CD8-positive, alpha-beta memory T cell (primary cell): ENCODE measurements around the gene ABLIM3. TPM values are rescaled to one million over a fixed set of nuclear protein-coding genes. Genes with fewer than 3 reads are reported as not detected.

ENCODE experiments used
- CTCF ChIA-PET: fragments of 350-600 bp; sonication (Branson Sonifier 250); formaldehyde crosslinking; loops from one replicate; lab custom pipeline; 2021; ENCODE audit warnings: antibody characterized with exemption; lab: Charles Lee
- POLR2A ChIA-PET: fragments of 350-600 bp; sonication (Branson Sonifier 250); formaldehyde crosslinking; loops from one replicate; lab custom pipeline; 2021; ENCODE audit warnings: antibody characterized with exemption; lab: Charles Lee
- DNase-seq, 5 donors: peaks; one replicate each; pipeline versions ENCODE4 v3.0.0 to v3.0.0-alpha.2; 2020 to 2022; ENCODE audit warnings: mixed read lengths in 1 of 5
- H3K27ac ChIP-seq: one replicate; pipeline ENCODE4 v1.7.0; 2013; ENCODE audit warnings: low read depth, mild to moderate bottlenecking, low read length, moderate library complexity
- H3K27me3 ChIP-seq: 2 replicates; pipeline ENCODE4 v1.7.0; 2013; ENCODE audit warnings: low read length, mild to moderate bottlenecking; ENCODE audit not compliant: insufficient read depth, poor library complexity, severe bottlenecking
- H3K36me3 ChIP-seq: 2 replicates; pipeline ENCODE4 v1.7.0; 2013; ENCODE audit warnings: mild to moderate bottlenecking, low read length, moderate library complexity; ENCODE audit not compliant: insufficient read depth
- H3K4me1 ChIP-seq: 2 replicates; pipeline ENCODE4 v1.7.0; 2013; ENCODE audit warnings: mild to moderate bottlenecking, low read length, moderate library complexity; ENCODE audit not compliant: insufficient read depth
- H3K4me3 ChIP-seq: 2 replicates; pipeline ENCODE4 v1.7.0; 2013; ENCODE audit warnings: mild to moderate bottlenecking, low read length
- H3K9me3 ChIP-seq: 2 replicates; pipeline ENCODE4 v1.7.0; 2013; ENCODE audit warnings: mild to moderate bottlenecking, low read length
- H3K27ac Mint-ChIP-seq, 8 donors: one replicate each; pipeline ENCODE4 v1.8.0; 2020 to 2021; ENCODE audit warnings: mixed read lengths in 8 of 8, mild to moderate bottlenecking in 6 of 8, inconsistent platforms in 3 of 8, moderate library complexity in 3 of 8
- H3K27me3 Mint-ChIP-seq, 2 donors: one replicate each; pipeline ENCODE4 v1.8.0; 2020 to 2021; ENCODE audit warnings: mixed read lengths in 2 of 2, mild to moderate bottlenecking in 1 of 2, moderate library complexity in 1 of 2
- H3K36me3 Mint-ChIP-seq, 3 donors: one replicate each; pipeline ENCODE4 v1.8.0; 2020 to 2021; ENCODE audit warnings: mixed read lengths in 3 of 3, inconsistent platforms in 1 of 3, mild to moderate bottlenecking in 1 of 3
- H3K4me1 Mint-ChIP-seq, 3 donors: one replicate each; pipeline ENCODE4 v1.8.0; 2020 to 2021; ENCODE audit warnings: mixed read lengths in 3 of 3, inconsistent platforms in 1 of 3, mild to moderate bottlenecking in 1 of 3
- H3K4me3 Mint-ChIP-seq, 7 donors: one replicate each; pipeline ENCODE4 v1.8.0; 2020 to 2021; ENCODE audit warnings: mixed read lengths in 7 of 7, mild to moderate bottlenecking in 6 of 7, moderate library complexity in 4 of 7, inconsistent platforms in 2 of 7
- H3K9me3 Mint-ChIP-seq, 5 donors: one replicate each; pipeline ENCODE4 v1.8.0; 2020 to 2022; ENCODE audit warnings: mixed read lengths in 5 of 5, mild to moderate bottlenecking in 3 of 5, moderate library complexity in 2 of 5, inconsistent platforms in 1 of 5
- polyA plus RNA-seq: library from polyadenylated mRNA; unstranded; fragments of 300-500 nt; fragmentation: Illumina TruSeq; gene quantifications from one replicate; pipeline ENCODE4 v1.2.3, GENCODE V29; 2021
- total RNA-seq, 2 experiments: library from RNA; stranded (reverse); gene quantifications; one replicate each; pipeline ENCODE4 v1.2.3, GENCODE V29; 2021

The ABLIM3 gene
- total and polyA plus RNA-seq, 3 experiments from 2014 or later: 0.09 TPM; not detected in 2

DNA sequence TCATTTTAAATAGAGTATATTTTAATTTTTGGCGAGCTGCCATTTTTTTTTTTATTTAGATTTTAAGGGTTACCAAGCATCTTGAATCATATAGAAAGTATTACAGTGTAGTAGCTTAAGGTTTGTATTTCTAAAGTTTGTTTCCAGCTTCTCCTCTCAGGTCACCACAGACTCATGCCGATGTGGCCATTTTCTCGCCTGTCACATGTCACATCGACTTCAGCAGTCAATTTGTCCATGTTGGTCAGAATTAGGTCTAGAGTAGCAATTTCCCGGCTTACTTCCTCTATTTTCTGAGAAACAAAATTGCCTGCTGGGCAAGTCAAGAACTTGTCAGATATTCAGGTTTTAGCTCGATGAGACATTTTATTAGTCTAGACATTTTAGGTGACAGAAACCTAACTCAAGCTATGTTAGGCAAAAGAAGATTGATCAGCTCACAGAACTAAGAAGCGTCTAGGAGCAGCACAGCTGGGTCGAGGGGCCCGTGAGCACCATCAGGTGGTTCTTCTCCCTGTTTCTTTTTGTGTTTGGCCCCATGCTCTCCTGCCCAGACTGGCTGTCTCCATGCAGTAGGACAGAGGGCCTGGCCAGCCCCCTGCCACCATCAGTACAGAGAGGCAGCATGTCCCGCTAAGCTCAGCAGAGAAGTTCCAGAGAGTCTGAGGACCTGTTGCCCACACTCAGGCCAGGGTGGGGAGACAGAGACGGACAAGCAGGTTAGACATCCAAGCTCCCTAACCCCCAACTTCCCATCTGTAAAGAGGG lies 82.0 kb downstream of the ABLIM3 start:
- Mint-ChIP-seq H3K27me3 (peaks cover 4 to 6% of the 10 kb centered on the region in 2 donors), H3K27ac (peak overlapping the region in 1 of 8 donors; percentile 25), H3K9me3 (no peaks in the 10 kb centered on the region), H3K4me1 (no peaks in the 10 kb centered on the region), H3K4me3 (no peak overlapping the region), H3K36me3 (no peaks in the 10 kb centered on the region)
- Histone ChIP-seq H3K36me3 (no peaks in the 10 kb centered on the region), H3K9me3 (no peaks in the 10 kb centered on the region), H3K27me3 (no peaks in the 10 kb centered on the region), H3K27ac (no peak overlapping the region), H3K4me3 (no peak overlapping the region), H3K4me1 (no peaks in the 10 kb centered on the region)
- ChIA-PET POLR2A (no interaction called here), CTCF (interaction anchor here (0.9 to 1.5 kb wide), 4 partner anchors 9 to 83 kb away, joined by 3 read pairs; no protein-coding TSS in a partner anchor)
- DNase-seq: no peak

DNA sequence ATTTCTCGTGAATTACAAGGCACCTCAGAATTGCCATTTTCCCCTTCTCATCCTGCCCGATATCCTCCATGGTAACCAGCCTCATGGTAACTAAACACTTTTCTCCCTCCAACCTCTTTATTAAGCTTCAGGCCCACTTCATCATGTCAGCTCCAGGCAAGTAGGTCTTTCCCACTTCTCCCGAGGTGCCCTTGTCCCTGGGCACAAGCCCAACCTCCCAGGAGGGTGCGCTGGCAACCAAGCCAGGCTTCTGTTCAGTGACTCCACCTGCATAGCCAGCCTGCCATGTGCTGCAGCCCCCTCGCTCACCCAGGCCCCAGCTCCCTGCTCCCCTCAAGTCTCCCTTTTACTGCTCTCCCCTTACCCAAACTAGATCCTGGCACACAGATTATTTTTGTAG lies 83.0 kb downstream of the ABLIM3 start:
- Mint-ChIP-seq H3K4me1 (no peaks in the 10 kb centered on the region), H3K9me3 (no peaks in the 10 kb centered on the region), H3K27me3 (peaks cover 4 to 9% of the 10 kb centered on the region in 2 donors), H3K4me3 (no peak overlapping the region), H3K36me3 (no peaks in the 10 kb centered on the region), H3K27ac (peak overlapping the region in 1 of 8 donors; percentile 48)
- no peak for DNase-seq
- Histone ChIP-seq H3K36me3 (no peaks in the 10 kb centered on the region), H3K4me3 (no peak overlapping the region), H3K27ac (no peak overlapping the region), H3K9me3 (no peaks in the 10 kb centered on the region), H3K27me3 (no peaks in the 10 kb centered on the region), H3K4me1 (no peaks in the 10 kb centered on the region)
- ChIA-PET POLR2A (no interaction called here), CTCF (interaction anchor here (0.9 kb wide), 1 partner anchor 17 kb away, joined by 3 read pairs; no protein-coding TSS in a partner anchor)

DNA sequence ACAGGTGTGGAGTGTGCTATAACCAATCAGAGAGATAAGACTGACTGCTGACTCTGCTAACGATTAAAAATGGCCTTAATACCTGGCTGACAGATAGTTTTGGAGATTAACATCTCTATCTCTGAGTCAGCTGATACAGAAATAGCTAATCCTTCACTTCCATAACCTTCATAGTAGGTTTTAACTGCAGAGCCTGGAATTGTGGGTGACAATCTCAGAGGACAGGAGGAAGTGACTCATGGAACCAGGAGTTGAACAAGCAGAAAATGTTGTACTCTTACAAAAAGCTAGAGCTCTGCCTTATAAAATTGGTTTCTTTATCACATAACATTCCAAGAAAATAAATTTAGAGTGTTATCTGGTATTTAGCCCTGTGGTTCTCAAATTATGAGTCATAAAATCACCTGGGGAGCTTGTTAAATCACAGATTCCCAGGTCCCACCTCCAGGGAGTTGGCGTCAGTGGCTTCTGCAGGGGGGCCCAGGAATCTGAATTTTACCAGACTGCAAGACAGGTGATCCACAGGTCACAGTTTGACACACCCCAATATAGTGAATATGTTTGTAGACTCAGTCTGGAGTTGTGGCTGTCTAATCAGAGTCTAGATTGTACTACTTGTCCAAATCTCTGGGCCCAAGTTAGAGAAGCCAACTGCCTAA lies 86.0 kb downstream of the ABLIM3 start:
- ChIA-PET CTCF (no interaction called here), POLR2A (no interaction called here)
- H3K4me3 Mint-ChIP-seq: no peak overlapping the region
- Histone ChIP-seq H3K4me3 (no peak overlapping the region), H3K4me1 (no peaks in the 10 kb centered on the region), H3K27me3 (no peaks in the 10 kb centered on the region), H3K9me3 (no peaks in the 10 kb centered on the region), H3K27ac (no peak overlapping the region), H3K36me3 (no peaks in the 10 kb centered on the region)
- no peak for DNase-seq
- no peak overlapping the region for H3K27ac Mint-ChIP-seq
- H3K36me3 Mint-ChIP-seq: no peaks in the 10 kb centered on the region
- no peaks in the 10 kb centered on the region for H3K4me1 Mint-ChIP-seq
- no peaks in the 10 kb centered on the region for H3K9me3 Mint-ChIP-seq
- peaks cover 9 to 21% of the 10 kb centered on the region in 2 donors for H3K27me3 Mint-ChIP-seq

DNA sequence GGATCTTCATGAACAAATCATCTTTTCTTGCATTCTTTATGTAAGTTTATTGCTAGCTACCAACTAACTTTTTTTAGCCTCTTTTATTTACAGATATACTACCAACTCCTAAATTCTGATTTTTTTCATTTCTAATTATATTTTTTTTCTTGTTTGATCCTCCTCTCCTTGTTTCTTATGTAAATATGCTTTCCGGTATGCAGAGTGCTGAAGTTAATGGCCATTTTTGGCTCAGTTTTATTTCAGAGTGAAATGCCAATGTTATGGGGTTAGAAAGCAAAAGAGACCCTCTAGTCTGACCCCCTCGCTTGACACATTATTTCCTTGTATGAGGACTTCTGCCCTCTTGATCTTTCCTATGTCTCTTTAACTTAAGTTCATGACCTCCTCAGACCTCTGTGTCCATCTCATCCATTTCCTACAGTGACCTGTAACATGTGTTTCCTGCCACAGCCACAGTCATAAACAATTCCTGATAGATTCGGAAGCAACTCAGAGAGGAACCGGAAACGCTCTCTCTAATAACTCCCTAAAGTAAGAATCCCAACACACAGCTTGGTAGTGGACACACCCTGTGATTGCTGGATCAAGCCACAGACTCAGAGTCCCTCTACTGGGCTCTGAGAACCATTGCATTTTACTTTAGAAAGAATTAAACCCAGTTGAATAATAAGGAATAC lies 87.5 kb downstream of the ABLIM3 start:
- Mint-ChIP-seq H3K9me3 (no peaks in the 10 kb centered on the region), H3K4me1 (no peaks in the 10 kb centered on the region), H3K36me3 (no peaks in the 10 kb centered on the region), H3K27ac (peak overlapping the region in 1 of 8 donors; percentile 6), H3K4me3 (no peak overlapping the region), H3K27me3 (peaks cover 18 to 31% of the 10 kb centered on the region in 2 donors)
- Histone ChIP-seq H3K27ac (no peak overlapping the region), H3K27me3 (no peaks in the 10 kb centered on the region), H3K36me3 (no peaks in the 10 kb centered on the region), H3K9me3 (no peaks in the 10 kb centered on the region), H3K4me1 (no peaks in the 10 kb centered on the region), H3K4me3 (no peak overlapping the region)
- no peak for DNase-seq
- ChIA-PET CTCF (interaction anchor here (1.4 kb wide), 1 partner anchor 11 kb away, joined by 4 read pairs; no protein-coding TSS in a partner anchor), POLR2A (no interaction called here)

DNA sequence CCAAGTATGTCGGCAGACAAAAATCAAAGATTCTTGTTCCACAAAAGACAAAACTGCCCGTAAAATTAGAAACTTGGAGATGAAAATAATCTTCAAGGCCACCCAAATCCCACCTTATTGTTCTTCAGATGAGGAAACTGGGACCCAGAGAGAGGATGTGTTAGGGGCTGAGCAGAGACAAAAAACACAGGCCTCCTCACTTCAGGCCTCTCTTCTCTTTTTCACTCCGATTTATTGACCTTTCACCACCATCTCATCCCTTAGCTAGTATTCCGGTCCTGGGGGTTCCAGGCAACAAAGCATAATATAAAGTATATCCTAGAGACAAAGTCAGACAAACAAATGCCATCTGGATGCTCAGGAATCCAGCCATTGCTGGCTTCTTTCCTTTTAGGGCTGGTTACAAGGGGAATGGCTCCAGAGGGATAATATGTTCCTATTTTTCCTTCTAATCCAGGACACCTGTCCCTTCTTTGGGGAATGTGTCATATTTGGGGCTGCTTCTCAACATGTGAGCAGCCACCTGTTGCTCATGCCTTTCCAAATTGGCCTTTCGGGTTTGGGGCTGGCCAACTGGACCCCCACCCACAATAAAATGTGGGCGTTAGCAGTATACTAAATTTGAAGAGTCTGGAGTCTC lies 88.1 kb downstream of the ABLIM3 start:
- H3K4me3 Mint-ChIP-seq: no peak overlapping the region
- H3K9me3 Mint-ChIP-seq: no peaks in the 10 kb centered on the region
- H3K4me3 ChIP-seq: no peak overlapping the region
- H3K27me3 Mint-ChIP-seq: peaks cover 19 to 38% of the 10 kb centered on the region in 2 donors
- H3K27me3 ChIP-seq: no peaks in the 10 kb centered on the region
- no peak overlapping the region for H3K27ac ChIP-seq
- no peaks in the 10 kb centered on the region for H3K4me1 ChIP-seq
- no peak overlapping the region for H3K27ac Mint-ChIP-seq
- no peaks in the 10 kb centered on the region for H3K9me3 ChIP-seq
- H3K36me3 Mint-ChIP-seq: no peaks in the 10 kb centered on the region
- DNase-seq: no peak
- H3K4me1 Mint-ChIP-seq: no peaks in the 10 kb centered on the region
- ChIA-PET POLR2A (no interaction called here), CTCF (interaction anchor here (1.4 kb wide), 1 partner anchor 12 kb away, joined by 4 read pairs; no protein-coding TSS in a partner anchor)
- H3K36me3 ChIP-seq: no peaks in the 10 kb centered on the region

DNA sequence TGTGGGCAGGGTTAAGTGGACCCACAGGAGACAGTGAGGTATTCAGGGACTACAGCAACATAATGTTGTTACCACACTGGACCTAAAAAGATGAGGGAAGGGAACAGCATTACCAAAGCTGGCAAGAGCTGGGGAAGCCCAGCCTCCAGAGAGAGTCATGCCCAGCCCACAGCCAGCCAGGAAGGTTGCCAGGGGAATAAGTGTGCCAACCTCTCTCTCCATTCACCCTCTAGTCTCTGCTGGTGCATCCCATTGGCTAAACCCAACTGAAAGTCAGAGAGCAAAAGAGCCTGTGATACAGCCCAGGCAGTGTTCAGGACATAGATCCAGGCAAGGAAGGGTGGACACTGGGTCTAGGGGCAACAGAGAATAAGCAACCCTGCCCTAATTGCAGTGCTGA lies 94.5 kb downstream of the ABLIM3 start:
- no peak for DNase-seq
- Mint-ChIP-seq H3K27ac (peak overlapping the region in 1 of 8 donors; percentile 89), H3K4me3 (peak overlapping the region in 1 of 7 donors; percentile 52), H3K27me3 (peaks cover 18 to 35% of the 10 kb centered on the region in 2 donors), H3K36me3 (peaks cover 0 to 4% (median 0%) of the 10 kb centered on the region in 3 donors), H3K4me1 (peaks cover 8 to 29% (median 20%) of the 10 kb centered on the region in 3 donors), H3K9me3 (no peaks in the 10 kb centered on the region)
- POLR2A ChIA-PET: no interaction called here
- H3K9me3 ChIP-seq: no peaks in the 10 kb centered on the region
- H3K4me3 ChIP-seq: no peak overlapping the region
- H3K27ac ChIP-seq: no peak overlapping the region
- CTCF ChIA-PET: interaction anchor here (1.3 kb wide), 1 partner anchor 95 kb away, joined by 3 read pairs; the partner anchor contains the start of gene ABLIM3
- H3K36me3 ChIP-seq: no peaks in the 10 kb centered on the region
- H3K4me1 ChIP-seq: peaks cover 20% of the 10 kb centered on the region
- H3K27me3 ChIP-seq: no peaks in the 10 kb centered on the region

DNA sequence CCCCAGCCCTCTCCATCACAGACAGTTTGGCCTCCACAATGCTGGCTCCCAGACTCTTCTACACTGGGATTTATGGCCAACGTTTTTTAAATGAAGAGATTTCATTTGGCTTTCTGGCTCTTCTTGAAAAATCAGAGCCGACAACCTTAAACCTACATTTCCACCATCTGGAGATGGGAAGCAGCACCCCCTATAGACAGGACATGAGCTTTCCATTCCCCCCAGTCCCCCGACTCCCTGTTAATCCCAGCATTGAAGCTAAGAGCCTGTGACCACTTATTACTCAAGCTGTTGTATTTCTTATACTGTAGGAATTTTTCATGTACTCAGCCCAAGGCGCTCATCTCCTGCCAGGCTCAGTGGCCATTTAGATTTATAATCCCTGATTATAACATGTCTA lies 96.4 kb downstream of the ABLIM3 start:
- Mint-ChIP-seq H3K4me3 (peak overlapping the region in 1 of 7 donors; percentile 30), H3K27ac (peak overlapping the region in 2 of 8 donors; percentile 17 to 48), H3K36me3 (peaks cover 0 to 4% (median 0%) of the 10 kb centered on the region in 3 donors), H3K4me1 (peaks cover 11 to 41% (median 34%) of the 10 kb centered on the region in 3 donors), H3K9me3 (no peaks in the 10 kb centered on the region), H3K27me3 (peaks cover 23 to 30% of the 10 kb centered on the region in 2 donors)
- Histone ChIP-seq H3K9me3 (no peaks in the 10 kb centered on the region), H3K27ac (no peak overlapping the region), H3K27me3 (no peaks in the 10 kb centered on the region), H3K4me3 (no peak overlapping the region), H3K36me3 (no peaks in the 10 kb centered on the region), H3K4me1 (peaks cover 28% of the 10 kb centered on the region)
- ChIA-PET CTCF (no interaction called here), POLR2A (no interaction called here)
- no peak for DNase-seq
